ENCODE data around the gene ERVV-1.

GRCh38 chr19:52990759-52991418 lies 22.8 kb upstream of the ERVV-1 start:
- TF ChIP-seq CTCF (IDR thresholded peaks at IDR 0.05), result no peak
- no peak for TF ChIP-seq POLR2A (IDR thresholded peaks at IDR 0.05)

Measured in adrenal gland (tissue), 5 donors.